GM18873 (cell line): ENCODE data around the gene DSCAM.
"Not testable (repeated sequence)": the region's sequence is repeated elsewhere in the genome, so short reads cannot be mapped to it uniquely, and the experiment has no call there.

Source experiments
- ATAC-seq: cut with Tn5 transposase; IDR thresholded peaks from one replicate; pipeline ENCODE4 v1.9.1; 2021; ENCODE audit warnings: mild to moderate bottlenecking, moderate library complexity, moderate number of reproducible peaks; ENCODE audit not compliant: unreplicated experiment, low FRiP score

Gene DSCAM

DNA sequence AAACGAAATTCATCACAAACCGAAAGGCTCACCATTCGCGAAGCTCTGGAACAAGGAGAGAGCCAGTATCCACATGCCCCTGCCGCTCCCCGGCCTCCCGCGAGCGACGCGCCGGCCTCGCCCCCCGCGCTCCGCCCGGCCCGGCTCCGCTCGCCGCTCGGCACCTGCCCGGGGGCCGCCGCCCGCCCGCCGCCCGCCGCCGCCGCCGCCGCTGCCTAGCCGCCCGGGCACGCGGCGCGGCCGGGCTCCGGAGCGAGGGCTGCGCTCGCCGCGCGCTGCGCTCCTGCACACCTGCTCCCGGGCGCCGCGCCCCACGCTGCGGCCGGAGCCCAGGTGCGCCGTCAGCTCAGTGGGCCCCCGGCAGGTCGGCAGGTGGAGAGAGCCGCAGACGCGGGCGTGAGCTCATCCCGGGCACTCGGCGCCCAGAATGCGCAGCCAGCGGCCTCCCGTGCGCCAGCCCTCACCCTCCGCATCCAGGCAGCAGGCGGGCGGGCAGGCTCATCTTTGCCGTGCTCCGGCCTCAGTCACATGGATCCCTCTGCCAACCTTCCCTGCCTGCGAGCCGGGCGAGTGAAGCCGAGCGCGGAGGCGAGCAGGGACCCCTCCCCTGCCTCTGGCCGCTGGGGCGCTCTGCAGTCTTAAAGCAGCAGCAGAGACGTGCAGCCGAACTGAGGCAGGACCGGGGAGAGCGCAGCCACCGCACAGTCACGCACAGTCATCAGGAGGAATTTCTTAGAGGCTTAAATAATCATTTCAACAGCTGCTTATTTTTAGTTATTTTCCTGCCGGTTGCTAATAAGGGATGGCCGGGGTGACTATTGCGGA lies at the start of gene DSCAM:
Gene DSCAM (minus strand): TSS at position 572 of the 825 bp plus-strand sequence. CDS start 497 bp downstream, at position 75.
- no peak for ATAC-seq

DNA sequence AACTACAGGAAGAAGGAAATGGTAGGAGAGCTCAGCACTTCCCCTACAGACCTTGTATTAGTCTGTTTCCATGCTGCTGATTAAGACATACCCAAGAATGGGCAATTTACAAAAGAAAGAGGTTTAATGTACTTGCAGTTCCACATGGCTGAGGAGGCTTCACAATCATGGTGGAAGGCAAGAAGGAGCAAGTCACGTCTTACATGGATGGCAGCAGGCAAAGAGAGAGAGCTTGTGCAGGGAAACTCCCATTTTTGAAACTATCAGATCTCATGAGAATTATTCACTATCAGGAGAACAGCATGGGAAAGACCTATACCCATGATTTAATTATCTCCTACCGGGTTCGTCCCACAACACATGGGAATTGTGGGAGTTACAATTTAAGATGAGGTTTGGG lies 48.7 kb upstream of the DSCAM start:
- ATAC-seq = not testable (repeated sequence)

- ATAC-seq = no peak
Observed at GRCh38 chr21:40886931-40887330, 40.0 kb upstream of the DSCAM start.

- no peak for ATAC-seq
Observed at GRCh38 chr21:40886006-40886405, 39.0 kb upstream of the DSCAM start.

GRCh38 chr21:40882192-40882915 lies 35.4 kb upstream of the DSCAM start:
- ATAC-seq = no peak

DNA sequence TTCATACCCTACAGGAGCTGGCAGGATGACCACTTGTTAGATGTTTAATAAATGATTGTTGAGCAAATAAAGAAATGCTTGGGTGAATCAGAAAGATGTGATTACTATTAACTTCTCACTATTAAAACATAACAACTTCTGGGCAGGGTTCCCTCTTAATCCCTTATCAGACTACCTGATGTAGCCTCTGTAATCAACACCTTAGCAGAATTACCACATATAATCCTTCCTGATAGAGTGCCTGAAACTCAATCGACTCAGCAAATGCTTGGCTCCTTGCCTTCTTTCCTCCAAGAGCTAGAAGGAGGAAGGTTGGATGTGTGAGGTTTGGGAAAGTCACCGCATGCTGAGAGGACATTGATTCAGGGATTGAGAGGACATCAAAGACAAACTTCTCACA lies 34.8 kb upstream of the DSCAM start:
- no peak for ATAC-seq

- no peak for ATAC-seq
Observed at GRCh38 chr21:40871099-40871498, 24.1 kb upstream of the DSCAM start.

DNA sequence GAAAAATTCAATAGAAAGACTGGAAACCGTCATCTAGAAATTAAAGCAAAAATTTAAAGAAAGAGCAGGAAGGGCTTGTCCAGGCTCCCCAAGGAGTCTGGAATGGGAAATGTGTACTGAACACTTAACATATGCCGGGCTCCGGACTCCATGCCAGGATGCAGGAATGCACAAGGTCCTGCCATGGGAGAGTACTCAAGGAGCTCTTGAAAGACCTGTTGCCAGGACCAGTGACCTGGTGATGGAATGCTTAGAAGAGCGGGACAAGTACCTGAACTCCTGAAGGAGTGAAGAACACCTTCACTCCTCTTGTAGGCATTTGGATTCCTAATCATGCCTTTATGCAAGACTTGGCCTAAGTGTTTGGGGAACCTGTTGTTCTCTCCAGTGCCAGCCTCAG lies 16.9 kb upstream of the DSCAM start:
- ATAC-seq = no peak

DNA sequence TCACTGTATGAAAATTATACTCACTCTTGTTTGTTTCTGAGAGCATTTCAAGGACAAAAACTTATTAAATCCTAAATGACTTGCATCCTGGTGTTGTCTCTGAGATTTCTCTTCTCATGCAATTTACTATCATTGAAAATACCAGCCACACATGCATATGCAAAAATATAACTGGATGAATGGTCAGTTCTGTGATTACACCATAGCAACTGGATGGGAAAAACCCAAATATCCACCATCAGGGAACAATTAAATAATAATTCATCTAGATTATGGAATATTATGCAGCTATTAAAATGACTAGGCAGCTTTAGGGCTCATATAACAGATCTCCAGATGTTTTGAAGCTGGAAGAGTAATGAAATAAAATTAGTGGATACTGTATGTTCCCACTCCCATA lies 11.6 kb upstream of the DSCAM start:
- ATAC-seq = no peak

GRCh38 chr21:40853956-40854688 lies 7.2 kb upstream of the DSCAM start:
- ATAC-seq = no peak

GRCh38 chr21:40852563-40852962 lies 5.6 kb upstream of the DSCAM start:
- no peak for ATAC-seq

- no peak for ATAC-seq
Observed at GRCh38 chr21:40851749-40852148, 4.8 kb upstream of the DSCAM start.

DNA sequence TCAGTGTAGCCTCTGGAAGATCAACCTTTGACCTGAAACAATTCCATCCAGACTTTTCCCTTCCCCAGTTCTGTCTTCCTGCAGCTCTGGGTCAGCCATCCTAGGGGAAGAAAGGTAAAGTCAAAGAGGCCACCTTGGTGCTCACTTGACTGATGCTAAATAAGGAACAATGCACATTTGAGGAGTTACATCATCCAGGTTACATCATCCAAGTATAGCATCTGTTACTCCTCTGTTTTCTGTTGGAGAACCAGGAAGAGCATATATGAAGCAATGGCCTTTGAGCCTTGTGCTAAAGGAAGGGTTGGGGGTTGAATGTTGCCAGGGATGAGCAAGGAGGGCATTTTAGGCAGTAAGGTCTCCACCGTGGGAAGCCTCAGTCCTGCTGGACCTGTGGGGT lies 3.1 kb upstream of the DSCAM start:
- no peak for ATAC-seq

DNA sequence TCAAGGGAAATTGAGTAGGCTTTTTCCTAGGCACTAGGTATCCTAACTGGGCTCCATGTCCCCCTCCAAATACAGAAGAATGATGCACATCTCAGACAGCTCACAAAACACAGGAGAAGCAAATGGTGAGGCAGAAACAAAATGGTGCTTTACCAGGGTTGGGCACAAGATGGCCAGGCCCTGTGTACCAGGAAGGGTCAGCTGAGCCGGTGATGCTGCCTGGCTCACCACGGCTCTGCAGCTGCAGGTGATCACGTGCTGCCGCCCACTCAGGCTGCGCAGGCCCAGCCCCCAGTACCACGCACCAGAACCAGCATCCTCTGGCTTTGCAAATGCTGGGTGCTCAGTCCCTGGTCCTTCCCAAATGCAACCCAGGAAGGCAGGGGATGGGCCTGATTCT lies 993 bp upstream of the DSCAM start:
- no peak for ATAC-seq

- no peak for ATAC-seq
Observed at GRCh38 chr21:40846103-40846502, 855 bp downstream of the DSCAM start.

GRCh38 chr21:40845441-40845995 lies 1.4 kb downstream of the DSCAM start:
- no peak for ATAC-seq

DNA sequence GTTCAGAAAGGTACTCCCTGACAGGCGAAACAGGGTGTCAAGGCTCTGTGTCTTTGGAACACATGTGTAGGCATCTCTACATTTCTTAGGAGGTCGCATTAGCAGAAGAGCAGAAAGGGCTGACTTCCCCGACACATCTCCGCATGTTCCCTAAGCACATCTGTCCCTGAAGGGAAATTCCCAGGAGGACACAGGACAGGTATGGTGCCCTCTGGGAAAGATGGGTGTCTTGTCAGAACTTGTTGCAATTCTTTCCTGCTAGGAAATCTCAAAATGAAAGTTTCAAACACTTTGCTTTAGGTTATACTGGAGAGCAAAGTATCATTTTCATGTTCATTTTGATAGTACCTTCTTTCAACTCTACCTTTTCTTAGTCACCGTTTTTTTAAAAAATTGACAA lies 2.0 kb downstream of the DSCAM start:
- ATAC-seq = no peak

- no peak for ATAC-seq
Observed at GRCh38 chr21:40842197-40842552, 4.8 kb downstream of the DSCAM start.

GRCh38 chr21:40841524-40842196 lies 5.3 kb downstream of the DSCAM start:
- no peak for ATAC-seq

DNA sequence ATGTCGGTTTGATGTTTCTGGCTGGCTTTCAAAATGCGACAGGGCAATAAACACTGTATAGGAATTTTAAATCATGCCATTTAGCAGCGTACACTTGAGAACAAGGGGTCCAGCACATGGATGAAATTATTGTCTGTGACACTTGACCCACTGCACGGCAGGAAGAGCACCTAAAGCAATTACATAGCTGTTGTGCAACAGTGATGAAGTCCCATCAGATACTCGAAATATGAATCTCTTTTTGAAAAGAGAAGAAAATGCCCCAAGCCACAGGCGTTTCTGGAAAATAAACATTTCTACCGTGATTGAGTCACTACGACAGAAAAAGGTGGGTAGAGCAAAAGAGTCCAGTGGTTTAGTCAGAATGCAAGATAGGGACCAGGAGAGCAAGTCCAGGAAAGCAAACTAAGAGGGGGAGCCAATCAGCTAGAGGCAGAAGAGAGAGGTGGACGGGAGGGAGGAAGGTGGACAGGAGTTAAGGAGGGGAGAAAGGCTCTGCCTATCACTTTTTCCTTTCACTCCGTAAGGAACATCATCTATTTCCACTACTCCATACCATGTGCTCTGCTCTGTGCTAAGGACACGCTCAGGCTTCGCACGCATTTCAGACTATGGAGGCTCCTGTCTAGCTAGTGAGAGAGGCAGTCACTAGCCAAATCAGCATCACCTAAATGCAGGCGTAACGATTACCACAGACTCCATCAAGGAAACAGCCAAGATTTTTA lies 6.4 kb downstream of the DSCAM start:
- no peak for ATAC-seq
